DND-41 (cell line): ENCODE data around the gene MUL1.
"Not testable (repeated sequence)": the region's sequence is repeated elsewhere in the genome, so short reads cannot be mapped to it uniquely, and the experiment has no call there.

Source experiments
- ATAC-seq: fragments of 200-7000 bp; cut with Tn5 transposase; 3 replicates; pipeline ENCODE4 v1.9.1; 2021; ENCODE audit warnings: low read depth; ENCODE audit not compliant: insufficient read depth
- DNase-seq: peaks from one replicate; pipeline ENCODE4 v3.0.0-alpha.2; 2020
- H2AFZ ChIP-seq: 2 replicates; pipeline ENCODE4 v1.6.0; 2012; ENCODE audit warnings: low read depth, low read length
- H3K27ac ChIP-seq: 2 replicates; pipeline ENCODE4 v1.5.1; 2012; ENCODE audit warnings: low read length, inconsistent platforms
- H3K27me3 ChIP-seq: fragments of 200-600 bp; sonication (generic); 2 replicates; pipeline ENCODE4 v1.6.0; 2012; ENCODE audit warnings: low read length, mild to moderate bottlenecking, inconsistent platforms; ENCODE audit not compliant: insufficient read depth, poor library complexity
- H3K36me3 ChIP-seq: 2 replicates; pipeline ENCODE4 v1.5.1; 2012; ENCODE audit warnings: low read length, inconsistent platforms; ENCODE audit not compliant: insufficient read depth
- H3K4me1 ChIP-seq: 2 replicates; pipeline ENCODE4 v1.5.1; 2012; ENCODE audit warnings: mild to moderate bottlenecking, low read length; ENCODE audit not compliant: insufficient read depth
- H3K4me2 ChIP-seq: 2 replicates; pipeline ENCODE4 v1.6.0; 2012; ENCODE audit warnings: mild to moderate bottlenecking, moderate library complexity, low read length, inconsistent platforms; ENCODE audit not compliant: insufficient read depth
- H3K4me3 ChIP-seq, 2 experiments: fragments of 200-600 bp in 1 of 2; shearing (Covaris generic) in 1 of 2; 2 replicates each; pipeline ENCODE4 v1.5.1; 2012 to 2016; ENCODE audit warnings: inconsistent platforms in 2 of 2, low read length in 2 of 2, mild to moderate bottlenecking in 2 of 2, low read depth in 1 of 2, moderate library complexity in 1 of 2
- H3K79me2 ChIP-seq: 2 replicates; pipeline ENCODE4 v1.6.0; 2012; ENCODE audit warnings: low read length, inconsistent platforms; ENCODE audit not compliant: insufficient read depth
- H3K9ac ChIP-seq: 2 replicates; pipeline ENCODE4 v1.6.0; 2012; ENCODE audit warnings: low read depth, mild to moderate bottlenecking, inconsistent platforms, low read length, moderate library complexity
- H3K9me3 ChIP-seq: 2 replicates; pipeline ENCODE4 v1.5.1; 2012; ENCODE audit warnings: low read length, moderate library complexity, mild to moderate bottlenecking, inconsistent platforms; ENCODE audit not compliant: insufficient read depth, severe bottlenecking
- H4K20me1 ChIP-seq: 2 replicates; pipeline ENCODE4 v1.6.0; 2012; ENCODE audit warnings: low read length; ENCODE audit not compliant: insufficient read depth
- EZH2 ChIP-seq: IDR thresholded peaks from 3 replicates; pipeline ENCODE4 v1.6.1; 2012; ENCODE audit warnings: borderline replicate concordance, low read depth, mild to moderate bottlenecking, moderate library complexity, low read length, inconsistent platforms; ENCODE audit not compliant: severe bottlenecking
- TF ChIP-seq, protein P1 (sequence below): IDR thresholded peaks from 2 replicates; pipeline ENCODE4 v1.5.1; 2012; ENCODE audit warnings: borderline replicate concordance, low read length, moderate library complexity, mild to moderate bottlenecking; ENCODE audit not compliant: poor library complexity, severe bottlenecking; ENCODE audit errors: extremely low read depth

MUL1 gene

GRCh38 chr1:20497506-20497905, 10.4 kb downstream of the MUL1 start:
- Histone ChIP-seq H3K79me2 (no peaks in the 10 kb centered on the region), H3K4me1 (0 out of 2 replicates have a peak, but pooled peaks cover 4% of the 10 kb centered on the region), H3K27ac (no peak overlapping the region), H3K9me3 (no peaks in the 10 kb centered on the region), H4K20me1 (no peaks in the 10 kb centered on the region), H3K36me3 (no peaks in the 10 kb centered on the region), H3K4me2 (no peak overlapping the region), H3K4me3 (no peak overlapping the region), H2AFZ (no peak overlapping the region), H3K27me3 (peaks cover 13% of the 10 kb centered on the region), H3K9ac (no peak overlapping the region)
- ATAC-seq (no peak), DNase-seq (no peak)
- TF ChIP-seq, protein P1, sequence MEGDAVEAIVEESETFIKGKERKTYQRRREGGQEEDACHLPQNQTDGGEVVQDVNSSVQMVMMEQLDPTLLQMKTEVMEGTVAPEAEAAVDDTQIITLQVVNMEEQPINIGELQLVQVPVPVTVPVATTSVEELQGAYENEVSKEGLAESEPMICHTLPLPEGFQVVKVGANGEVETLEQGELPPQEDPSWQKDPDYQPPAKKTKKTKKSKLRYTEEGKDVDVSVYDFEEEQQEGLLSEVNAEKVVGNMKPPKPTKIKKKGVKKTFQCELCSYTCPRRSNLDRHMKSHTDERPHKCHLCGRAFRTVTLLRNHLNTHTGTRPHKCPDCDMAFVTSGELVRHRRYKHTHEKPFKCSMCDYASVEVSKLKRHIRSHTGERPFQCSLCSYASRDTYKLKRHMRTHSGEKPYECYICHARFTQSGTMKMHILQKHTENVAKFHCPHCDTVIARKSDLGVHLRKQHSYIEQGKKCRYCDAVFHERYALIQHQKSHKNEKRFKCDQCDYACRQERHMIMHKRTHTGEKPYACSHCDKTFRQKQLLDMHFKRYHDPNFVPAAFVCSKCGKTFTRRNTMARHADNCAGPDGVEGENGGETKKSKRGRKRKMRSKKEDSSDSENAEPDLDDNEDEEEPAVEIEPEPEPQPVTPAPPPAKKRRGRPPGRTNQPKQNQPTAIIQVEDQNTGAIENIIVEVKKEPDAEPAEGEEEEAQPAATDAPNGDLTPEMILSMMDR, result no peak
- TF ChIP-seq EZH2, result no peak

- H4K20me1 ChIP-seq, H2AFZ ChIP-seq, ATAC-seq, H3K4me3 ChIP-seq, H3K27ac ChIP-seq, H3K36me3 ChIP-seq, H3K79me2 ChIP-seq, DNase-seq, H3K9me3 ChIP-seq, H3K4me1 ChIP-seq, H3K9ac ChIP-seq, H3K4me2 ChIP-seq: not testable (repeated sequence)
- peaks cover 13% of the 10 kb centered on the region for H3K27me3 ChIP-seq
Measured at GRCh38 chr1:20496725-20497383, 11.1 kb downstream of the MUL1 start.

DNA sequence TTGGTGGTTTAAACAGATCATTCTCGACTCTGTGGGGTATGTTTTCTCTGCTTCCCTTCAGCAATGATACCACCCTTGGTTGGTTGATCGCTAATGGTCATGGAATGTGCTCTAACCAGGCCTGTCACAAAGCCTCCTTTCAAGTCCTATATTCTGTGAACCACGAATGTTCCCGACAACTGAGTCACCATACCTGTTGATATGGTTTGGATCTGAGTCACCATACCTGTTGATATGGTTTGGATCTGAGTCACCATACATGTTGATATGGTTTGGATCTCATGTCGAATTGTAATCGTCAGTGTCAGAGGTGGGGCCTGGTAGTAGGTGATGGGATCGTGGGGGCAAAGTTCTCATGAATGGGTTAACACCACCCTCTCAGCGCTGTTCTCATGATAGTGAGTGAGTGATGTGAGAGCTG, 11.7 kb downstream of the MUL1 start:
- H3K9ac ChIP-seq, result no peak overlapping the region

GRCh38 chr1:20495661-20496060, 12.3 kb downstream of the MUL1 start:
- Histone ChIP-seq H3K9ac (no peak overlapping the region), H3K9me3 (no peaks in the 10 kb centered on the region), H2AFZ (no peak overlapping the region), H3K27ac (no peak overlapping the region), H3K79me2 (no peaks in the 10 kb centered on the region), H3K36me3 (no peaks in the 10 kb centered on the region), H3K4me1 (0 out of 2 replicates have a peak, but pooled peaks cover 4% of the 10 kb centered on the region), H3K27me3 (peaks cover 13% of the 10 kb centered on the region), H3K4me3 (no peak overlapping the region), H4K20me1 (no peaks in the 10 kb centered on the region), H3K4me2 (no peak overlapping the region)
- ATAC-seq (no peak), DNase-seq (no peak)
- TF ChIP-seq, protein P1, result no peak
- TF ChIP-seq EZH2, result no peak

More for the DNA sequence above, 11.7 kb downstream of the MUL1 start:
- Histone ChIP-seq H3K4me1 (0 out of 2 replicates have a peak, but pooled peaks cover 4% of the 10 kb centered on the region), H3K9me3 (no peaks in the 10 kb centered on the region), H3K36me3 (no peaks in the 10 kb centered on the region), H3K27me3 (peaks cover 13% of the 10 kb centered on the region), H3K79me2 (no peaks in the 10 kb centered on the region), H3K4me3 (no peak overlapping the region), H3K27ac (no peak overlapping the region), H2AFZ (no peak overlapping the region), H3K4me2 (no peak overlapping the region), H4K20me1 (no peaks in the 10 kb centered on the region)
- TF ChIP-seq EZH2, result no peak
- TF ChIP-seq, protein P1, result no peak
- ATAC-seq (no peak), DNase-seq (no peak)
